Stomach (tissue), 9 donors: Measurements from ENCODE around the gene EPB41L4B. TPM values are rescaled to one million over a fixed set of nuclear protein-coding genes. Genes with fewer than 3 reads are reported as not detected.

Source experiments
- DNase-seq, 2 donors: peaks; one replicate each; pipeline versions ENCODE4 v3.0.0 to v3.0.0-alpha.2; 2013 to 2019
- H3K27ac ChIP-seq, 5 donors: fragments of 200-600 bp in 4 of 5; sonication (generic) in 4 of 5; one replicate each; pipeline ENCODE4 v1.5.1; 2013 to 2019; ENCODE audit warnings: mild to moderate bottlenecking in 1 of 5, moderate library complexity in 1 of 5
- H3K27me3 ChIP-seq, 3 donors: fragments of 200-600 bp; sonication (generic); one replicate each; pipeline ENCODE4 v1.5.1; 2017 to 2019; ENCODE audit warnings: mixed run types in 1 of 3
- H3K36me3 ChIP-seq, 4 donors: fragments of 200-600 bp; sonication (generic); 1 replicate in 3 of 4; 2 replicates in 1 of 4; pipeline ENCODE4 v1.5.1; 2016 to 2019
- H3K4me1 ChIP-seq, 4 donors: fragments of 200-600 bp; sonication (generic); one replicate each; pipeline ENCODE4 v1.5.1; 2016 to 2019
- H3K4me3 ChIP-seq, 4 donors: fragments of 200-600 bp; sonication (generic) in 3 of 4; one replicate each; pipeline ENCODE4 v1.5.1; 2016 to 2019; ENCODE audit warnings: mild to moderate bottlenecking in 1 of 4
- H3K9me3 ChIP-seq, 4 donors: fragments of 200-600 bp; sonication (generic); one replicate each; pipeline ENCODE4 v1.5.1; 2016 to 2019
- EP300 ChIP-seq: sonication (generic); formaldehyde crosslinking; IDR thresholded peaks from one replicate; pipeline ENCODE4 v1.6.1; 2017; ENCODE audit warnings: antibody characterized with exemption
- POLR2A ChIP-seq, 4 donors: fragments of 450-650 bp; IDR thresholded peaks; one replicate each; pipeline ENCODE4 v1.6.1; 2016; ENCODE audit warnings: antibody characterized with exemption in 4 of 4, control low read depth in 2 of 4, mild to moderate bottlenecking in 1 of 4, moderate library complexity in 1 of 4
- POLR2AphosphoS5 ChIP-seq, 3 donors: sonication (generic); formaldehyde crosslinking; IDR thresholded peaks; one replicate each; pipeline ENCODE4 v1.6.1; 2016; ENCODE audit warnings: antibody characterized with exemption in 3 of 3
- WGBS, 5 donors: extraction: QIAGEN DNeasy Blood & Tissue Kit in 3 of 5; methylation state at CpG; one replicate each; pipeline versions ENCODE4 v1.1.5 to v1.1.7; 2013 to 2018; 5-methylcytosine and 5-hydroxymethylcytosine counted together
- intact Hi-C: fragments of 100-400 bp; cut with DNase I; formaldehyde crosslinking; loops from one replicate; pipeline ENCODE4 v1.15.1; 2023; ENCODE audit warnings: low total_unique reads
- polyA plus RNA-seq, 3 donors: library from polyadenylated mRNA; stranded (reverse); fragments of 200-250 nt; gene quantifications; one replicate each; pipeline ENCODE4 v1.2.3, GENCODE V29; 2013
- total RNA-seq, 5 donors: library from RNA; depleted of rRNA; stranded (reverse); fragments of >200 nt; gene quantifications; one replicate each; pipeline versions ENCODE4 v1.1.0 to v1.2.3, GENCODE V29; 2014 to 2016
- TF ChIP-seq, protein P1 (sequence below), 7 experiments: fragments of 450-650 bp in 4 of 7; fragments of 200-600 bp in 3 of 7; sonication (generic) in 3 of 7; IDR thresholded peaks; one replicate each; pipeline ENCODE4 v1.5.1; 2016 to 2019; ENCODE audit warnings: antibody characterized with exemption in 7 of 7, control low read depth in 2 of 7, mild to moderate bottlenecking in 1 of 7
- donor health status: healthy with polysubstance abuse.
- donor health status: Bipolar disorder and iron deficiency.
- donor health status: healthy.

Gene EPB41L4B
- total and polyA plus RNA-seq, 8 donors: 9.2 to 52.4 (median 24.4) TPM

DNA sequence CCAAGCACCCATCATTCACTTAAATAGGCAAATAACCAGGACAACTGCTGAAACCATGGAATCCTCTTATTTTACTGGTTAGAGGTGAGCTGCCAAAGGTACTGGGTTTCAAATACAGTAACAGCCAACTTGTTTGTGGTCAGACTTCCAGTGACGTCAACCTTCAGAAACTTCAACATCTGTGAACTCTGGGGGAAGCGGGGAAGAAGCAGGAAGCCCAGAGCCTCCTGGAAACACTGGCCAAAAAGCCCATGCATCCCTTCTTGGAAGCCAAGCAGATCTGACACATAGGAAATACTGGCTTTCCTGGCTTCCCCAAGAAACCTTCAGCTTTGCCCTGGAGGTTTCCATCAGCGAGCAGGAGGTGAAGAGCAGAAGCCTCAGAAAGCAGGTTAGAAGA, 148.9 kb downstream of the EPB41L4B start:
- Histone ChIP-seq H3K27ac (no peak overlapping the region), H3K36me3 (no peaks in the 10 kb centered on the region), H3K4me3 (no peak overlapping the region), H3K9me3 (no peaks in the 10 kb centered on the region), H3K27me3 (peaks cover 0 to 16% (median 5%) of the 10 kb centered on the region in 3 donors), H3K4me1 (peaks cover 0 to 9% (median 4%) of the 10 kb centered on the region in 4 donors)
- TF ChIP-seq POLR2A (IDR thresholded peaks at IDR 0.05): no peak
- no peak for TF ChIP-seq POLR2AphosphoS5 (IDR thresholded peaks at IDR 0.05)
- TF ChIP-seq EP300: no peak
- TF ChIP-seq, protein P1, sequence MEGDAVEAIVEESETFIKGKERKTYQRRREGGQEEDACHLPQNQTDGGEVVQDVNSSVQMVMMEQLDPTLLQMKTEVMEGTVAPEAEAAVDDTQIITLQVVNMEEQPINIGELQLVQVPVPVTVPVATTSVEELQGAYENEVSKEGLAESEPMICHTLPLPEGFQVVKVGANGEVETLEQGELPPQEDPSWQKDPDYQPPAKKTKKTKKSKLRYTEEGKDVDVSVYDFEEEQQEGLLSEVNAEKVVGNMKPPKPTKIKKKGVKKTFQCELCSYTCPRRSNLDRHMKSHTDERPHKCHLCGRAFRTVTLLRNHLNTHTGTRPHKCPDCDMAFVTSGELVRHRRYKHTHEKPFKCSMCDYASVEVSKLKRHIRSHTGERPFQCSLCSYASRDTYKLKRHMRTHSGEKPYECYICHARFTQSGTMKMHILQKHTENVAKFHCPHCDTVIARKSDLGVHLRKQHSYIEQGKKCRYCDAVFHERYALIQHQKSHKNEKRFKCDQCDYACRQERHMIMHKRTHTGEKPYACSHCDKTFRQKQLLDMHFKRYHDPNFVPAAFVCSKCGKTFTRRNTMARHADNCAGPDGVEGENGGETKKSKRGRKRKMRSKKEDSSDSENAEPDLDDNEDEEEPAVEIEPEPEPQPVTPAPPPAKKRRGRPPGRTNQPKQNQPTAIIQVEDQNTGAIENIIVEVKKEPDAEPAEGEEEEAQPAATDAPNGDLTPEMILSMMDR (IDR thresholded peaks at IDR 0.05): no peak
- DNase-seq: no peak
- 74 to 85% (median 82%) methylated on average over 3 of the region's 3 CpGs for WGBS, 5 donors
- intact Hi-C loops: no loop called here

DNA sequence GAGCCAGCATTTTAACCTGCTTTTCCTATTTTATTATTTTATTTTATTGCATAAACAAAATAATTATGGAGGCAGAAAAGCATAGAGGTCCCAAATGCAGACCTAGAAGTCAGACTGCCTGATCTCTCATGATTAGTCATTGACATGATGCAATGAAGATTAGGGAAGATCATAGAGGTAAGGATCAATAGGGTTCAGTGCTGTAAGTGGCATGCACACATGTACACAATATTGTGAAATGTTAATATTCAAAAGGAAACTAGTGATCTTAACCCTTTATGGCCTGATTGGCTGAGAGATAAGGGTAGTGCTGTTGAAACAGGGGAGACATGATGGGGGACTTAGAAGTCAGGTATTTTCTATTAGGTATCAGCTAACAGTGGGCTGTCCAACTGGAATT, 152.7 kb downstream of the EPB41L4B start:
- Histone ChIP-seq H3K4me1 (peaks cover 0 to 14% (median 4%) of the 10 kb centered on the region in 4 donors), H3K4me3 (no peak overlapping the region), H3K27ac (no peak overlapping the region), H3K36me3 (no peaks in the 10 kb centered on the region), H3K27me3 (peaks cover 0 to 26% (median 13%) of the 10 kb centered on the region in 3 donors), H3K9me3 (peaks cover 0 to 5% (median 0%) of the 10 kb centered on the region in 4 donors)
- TF ChIP-seq, protein P1 (IDR thresholded peaks at IDR 0.05): no peak
- no peak for TF ChIP-seq EP300
- intact Hi-C loops: no loop called here
- DNase-seq: no peak

DNA sequence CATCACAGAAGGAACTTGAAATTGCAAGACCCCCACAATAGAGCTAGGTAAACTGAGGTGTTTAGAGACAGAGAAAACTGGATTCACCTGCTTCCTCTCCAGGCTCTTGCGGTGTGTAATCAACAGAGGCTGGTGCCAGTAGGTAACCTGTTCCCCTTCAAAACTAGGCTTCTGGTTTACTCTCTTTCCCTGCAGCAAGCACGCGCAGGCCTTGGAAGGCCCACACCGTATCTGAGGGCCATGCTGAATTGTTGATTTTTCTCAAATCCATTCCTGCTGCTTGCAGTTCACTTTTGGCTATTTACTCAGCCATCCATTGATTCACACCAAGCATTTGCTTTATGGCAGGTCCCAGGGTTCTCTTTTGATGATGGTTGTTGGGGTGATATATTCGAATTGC, 153.1 kb downstream of the EPB41L4B start:
- Histone ChIP-seq H3K36me3 (no peaks in the 10 kb centered on the region), H3K4me3 (peak overlapping the region in 1 of 4 donors; percentile 48), H3K27me3 (peaks cover 0 to 26% (median 13%) of the 10 kb centered on the region in 3 donors), H3K27ac (no peak overlapping the region), H3K9me3 (peaks cover 0 to 5% (median 0%) of the 10 kb centered on the region in 4 donors), H3K4me1 (peaks cover 0 to 14% (median 4%) of the 10 kb centered on the region in 4 donors)
- TF ChIP-seq POLR2A (IDR thresholded peaks at IDR 0.05) (no peak), POLR2AphosphoS5 (IDR thresholded peaks at IDR 0.05) (no peak), EP300 (no peak)
- TF ChIP-seq, protein P1 (IDR thresholded peaks at IDR 0.05): no peak
- intact Hi-C loops: no loop called here
- WGBS, 5 donors: 61 to 75% (median 64%) methylated on average over 5 of the region's 5 CpGs
- DNase-seq: peak in 1 of 2 donors; percentile 22

DNA sequence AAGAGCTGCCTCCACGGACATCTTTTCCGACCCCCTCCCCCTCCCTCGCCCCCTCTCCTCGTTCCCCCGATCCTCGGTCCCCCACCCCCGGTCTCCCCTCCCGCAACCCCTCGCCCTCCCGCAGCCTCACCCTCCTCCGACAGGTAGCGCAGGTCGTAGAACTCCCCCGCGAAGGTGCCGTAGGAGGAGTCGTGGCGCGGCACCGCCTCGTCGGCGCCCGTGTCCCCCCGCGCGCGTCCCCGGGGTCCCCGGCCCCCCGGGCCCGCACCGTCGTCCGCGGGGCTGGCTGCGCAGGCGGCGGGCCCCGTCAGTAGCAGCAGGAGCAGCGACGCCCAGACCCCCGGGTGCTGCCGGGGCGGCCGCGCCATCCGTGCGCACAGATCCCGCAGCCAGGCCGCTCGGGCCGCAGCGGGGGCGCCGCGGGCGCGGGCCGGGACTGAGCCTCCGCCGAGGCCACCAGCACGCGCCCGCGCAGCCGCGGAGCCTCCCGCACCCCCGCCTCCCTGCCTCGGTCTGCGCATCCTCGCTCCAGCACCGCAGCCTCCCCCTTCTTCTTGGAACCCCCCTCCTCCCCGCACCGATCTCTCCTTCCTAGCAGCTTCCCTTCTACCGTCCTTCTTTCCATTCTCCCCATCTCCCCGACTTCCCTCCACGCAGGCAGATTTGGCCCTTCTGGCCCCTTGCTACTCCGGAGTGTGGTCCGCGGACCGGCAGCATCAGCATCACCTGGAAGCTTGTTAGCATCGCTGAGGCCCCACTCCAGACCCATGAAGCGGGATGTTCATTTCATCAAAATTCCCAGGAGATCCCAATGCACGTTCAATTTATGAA, 153.9 kb downstream of the EPB41L4B start, which contains the start of gene FRRS1L:
Gene FRRS1L (minus strand): TSS at position 479 of the 831 bp plus-strand sequence. CDS start 111 bp downstream, at position 368.
- peak within 1 kb of the TSS; percentile 38 to 49 (median 48) for H3K4me3 ChIP-seq
- WGBS, 5 donors: 7 to 13% (median 8%) methylated on average over 25 to 85 of the region's 86 CpGs
- peaks cover 0 to 14% (median 4%) of the 10 kb centered on the region in 4 donors for H3K4me1 ChIP-seq
- H3K27ac ChIP-seq: no peak within 1 kb of the TSS
- TF ChIP-seq, protein P1 (IDR thresholded peaks at IDR 0.05): no peak
- TF ChIP-seq POLR2AphosphoS5 (IDR thresholded peaks at IDR 0.05): no peak
- TF ChIP-seq EP300: no peak
- TF ChIP-seq POLR2A (IDR thresholded peaks at IDR 0.05): no peak
- intact Hi-C loops: no loop called here
- peaks cover 0 to 5% (median 0%) of the 10 kb centered on the region in 4 donors for H3K9me3 ChIP-seq
- H3K36me3 ChIP-seq: no peaks in the 10 kb centered on the region
- peaks cover 0 to 26% (median 13%) of the 10 kb centered on the region in 3 donors for H3K27me3 ChIP-seq
- DNase-seq: peak in 1 of 2 donors; percentile 74
